DOHH2 (cell line): Measurements from ENCODE around the gene TANC2.

Experiments
- H3F3A ChIP-seq: fragments of 200-600 bp; sonication (generic), shearing (Covaris generic); 2 replicates; pipeline ENCODE4 v1.6.0; 2016; ENCODE audit warnings: antibody characterized with exemption, mild to moderate bottlenecking; ENCODE audit not compliant: control insufficient read depth, insufficient read depth
- H3K27ac ChIP-seq: fragments of 200-600 bp; sonication (generic); 2 replicates; pipeline ENCODE4 v1.5.1; 2014; ENCODE audit warnings: low read depth, mild to moderate bottlenecking, low read length, moderate library complexity
- H3K27me3 ChIP-seq: fragments of 200-600 bp; sonication (generic); 2 replicates; pipeline ENCODE4 v1.6.1; 2014; ENCODE audit warnings: mild to moderate bottlenecking, low read length, mixed read lengths; ENCODE audit not compliant: control insufficient read depth
- H3K36me3 ChIP-seq: fragments of 200-600 bp; sonication (generic); 2 replicates; pipeline ENCODE4 v1.6.1; 2014; ENCODE audit warnings: mild to moderate bottlenecking, low read length, moderate library complexity, mixed read lengths; ENCODE audit not compliant: control insufficient read depth
- H3K4me1 ChIP-seq: fragments of 200-600 bp; sonication (generic); 2 replicates; pipeline ENCODE4 v1.6.1; 2014; ENCODE audit warnings: mild to moderate bottlenecking, low read length, mixed read lengths; ENCODE audit not compliant: control insufficient read depth
- H3K4me2 ChIP-seq: fragments of 200-600 bp; sonication (generic); 2 replicates; pipeline ENCODE4 v1.6.0; 2014; ENCODE audit warnings: mild to moderate bottlenecking, low read length, moderate library complexity
- H3K4me3 ChIP-seq: fragments of 200-600 bp; sonication (generic); 2 replicates; pipeline ENCODE4 v1.5.1; 2014; ENCODE audit warnings: mild to moderate bottlenecking, low read length, mixed read lengths
- H3K79me2 ChIP-seq: fragments of 200-600 bp; sonication (generic); 2 replicates; pipeline ENCODE4 v1.6.1; 2014; ENCODE audit warnings: mild to moderate bottlenecking, low read length, mixed read lengths; ENCODE audit not compliant: control insufficient read depth
- H3K9me2 ChIP-seq: fragments of 200-600 bp; sonication (generic); replicated peaks from 2 replicates; pipeline ENCODE4 v1.6.1; 2014; ENCODE audit warnings: mild to moderate bottlenecking, low read length, mixed read lengths; ENCODE audit not compliant: control insufficient read depth
- H3K9me3 ChIP-seq: fragments of 200-600 bp; sonication (generic); 2 replicates; pipeline ENCODE4 v1.6.1; 2014; ENCODE audit warnings: antibody characterized with exemption, low read length, mixed read lengths; ENCODE audit not compliant: control insufficient read depth, insufficient read depth
- H4K20me1 ChIP-seq: fragments of 200-600 bp; sonication (generic); 2 replicates; pipeline ENCODE4 v1.6.0; 2014; ENCODE audit warnings: low read depth, mild to moderate bottlenecking, antibody characterized with exemption, low read length, moderate library complexity; ENCODE audit not compliant: control insufficient read depth, insufficient read depth
- EZH2phosphoT487 ChIP-seq: fragments of 200-600 bp; sonication (generic); IDR thresholded peaks from 2 replicates; pipeline ENCODE4 v1.6.1; 2017; ENCODE audit warnings: borderline replicate concordance, mild to moderate bottlenecking, antibody characterized with exemption, low read length, moderate library complexity, mixed read lengths
- TF ChIP-seq, protein P1 (sequence below): fragments of 200-600 bp; sonication (generic); IDR thresholded peaks from one replicate; pipeline ENCODE4 v1.5.1; 2014; ENCODE audit warnings: antibody characterized with exemption, mild to moderate bottlenecking, low read depth, low read length; ENCODE audit not compliant: poor library complexity, severe bottlenecking

Gene TANC2

DNA sequence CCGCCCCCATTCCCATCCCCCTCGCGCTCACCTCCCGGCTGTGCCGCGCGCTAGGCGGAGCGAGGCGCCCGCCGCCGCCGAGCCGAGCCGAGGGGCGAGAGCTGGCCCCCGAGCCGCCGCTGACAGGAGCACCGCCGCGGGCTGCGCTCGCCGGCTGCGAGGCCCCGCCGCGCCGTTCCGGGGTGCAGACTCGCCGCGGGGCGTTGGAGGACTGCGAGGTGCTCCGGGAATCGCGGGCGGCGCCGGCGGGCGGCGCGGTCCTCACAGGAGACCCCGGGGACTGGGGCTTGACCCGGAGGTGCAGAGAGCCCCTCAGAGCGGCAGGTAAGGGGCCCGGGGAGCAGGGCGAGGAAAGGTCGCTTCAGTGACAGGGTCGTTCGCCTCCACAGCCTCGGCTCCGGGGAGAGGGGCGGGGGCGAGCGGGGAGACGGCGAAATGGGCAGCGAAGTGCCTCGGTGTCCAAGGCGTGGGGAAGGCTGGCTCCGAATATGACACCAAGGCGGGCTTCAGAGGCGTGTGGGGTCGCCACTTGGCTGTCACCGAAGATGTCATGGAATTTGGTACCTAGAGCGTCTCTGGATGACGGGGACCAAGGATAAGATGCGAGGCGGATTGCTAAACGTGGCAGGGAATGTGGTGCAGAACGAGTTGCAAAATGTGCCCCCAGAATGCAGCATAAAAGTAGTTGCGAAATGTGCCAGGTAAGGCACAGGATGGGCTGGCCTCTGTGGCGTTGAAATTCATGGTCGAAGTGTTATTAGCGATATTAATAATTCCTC, 580 bp downstream of the TANC2 start:
- Histone ChIP-seq H3K36me3 (no peaks in the 10 kb centered on the region), H3K4me2 (peak overlapping the region; percentile 80), H3K27me3 (peaks cover 37% of the 10 kb centered on the region), H3K27ac (no peak overlapping the region), H3K4me1 (peaks cover 16% of the 10 kb centered on the region), H3K9me3 (no peaks in the 10 kb centered on the region), H3K4me3 (peak overlapping the region; percentile 80), H3K9me2 (no peaks in the 10 kb centered on the region), H3K79me2 (no peaks in the 10 kb centered on the region), H3F3A (peaks cover 3% of the 10 kb centered on the region; the same call in 1 of the 2 replicates), H4K20me1 (peaks cover 9% of the 10 kb centered on the region; the same call in 1 of the 2 replicates)
- TF ChIP-seq EZH2phosphoT487, result no peak
- TF ChIP-seq, protein P1, sequence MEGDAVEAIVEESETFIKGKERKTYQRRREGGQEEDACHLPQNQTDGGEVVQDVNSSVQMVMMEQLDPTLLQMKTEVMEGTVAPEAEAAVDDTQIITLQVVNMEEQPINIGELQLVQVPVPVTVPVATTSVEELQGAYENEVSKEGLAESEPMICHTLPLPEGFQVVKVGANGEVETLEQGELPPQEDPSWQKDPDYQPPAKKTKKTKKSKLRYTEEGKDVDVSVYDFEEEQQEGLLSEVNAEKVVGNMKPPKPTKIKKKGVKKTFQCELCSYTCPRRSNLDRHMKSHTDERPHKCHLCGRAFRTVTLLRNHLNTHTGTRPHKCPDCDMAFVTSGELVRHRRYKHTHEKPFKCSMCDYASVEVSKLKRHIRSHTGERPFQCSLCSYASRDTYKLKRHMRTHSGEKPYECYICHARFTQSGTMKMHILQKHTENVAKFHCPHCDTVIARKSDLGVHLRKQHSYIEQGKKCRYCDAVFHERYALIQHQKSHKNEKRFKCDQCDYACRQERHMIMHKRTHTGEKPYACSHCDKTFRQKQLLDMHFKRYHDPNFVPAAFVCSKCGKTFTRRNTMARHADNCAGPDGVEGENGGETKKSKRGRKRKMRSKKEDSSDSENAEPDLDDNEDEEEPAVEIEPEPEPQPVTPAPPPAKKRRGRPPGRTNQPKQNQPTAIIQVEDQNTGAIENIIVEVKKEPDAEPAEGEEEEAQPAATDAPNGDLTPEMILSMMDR, result no peak

DNA sequence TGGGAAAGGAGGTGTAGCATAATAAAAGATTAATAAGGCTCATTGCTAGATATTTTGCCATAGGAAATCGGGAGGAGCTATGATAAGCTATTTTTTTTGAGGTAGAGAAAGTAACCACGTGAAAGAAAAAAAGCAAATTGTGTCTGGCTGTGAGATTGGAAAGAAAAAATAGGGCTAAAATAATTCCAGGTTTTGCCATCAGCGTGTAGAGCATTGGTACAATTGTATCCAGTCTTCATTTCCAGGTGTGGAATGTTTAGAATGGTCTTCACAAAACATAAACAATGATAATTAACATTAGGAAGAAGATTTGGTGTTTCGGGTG, 1.1 kb downstream of the TANC2 start:
- TF ChIP-seq EZH2phosphoT487, result no peak
- Histone ChIP-seq H3K4me1 (peaks cover 16% of the 10 kb centered on the region), H3K9me3 (no peaks in the 10 kb centered on the region), H3K27ac (no peak overlapping the region), H3F3A (peaks cover 3% of the 10 kb centered on the region; the same call in 1 of the 2 replicates), H3K79me2 (no peaks in the 10 kb centered on the region), H3K4me2 (peak overlapping the region; percentile 80), H4K20me1 (peaks cover 9% of the 10 kb centered on the region; the same call in 1 of the 2 replicates), H3K4me3 (peak overlapping the region; percentile 80), H3K27me3 (peaks cover 37% of the 10 kb centered on the region), H3K9me2 (no peaks in the 10 kb centered on the region), H3K36me3 (no peaks in the 10 kb centered on the region)

DNA sequence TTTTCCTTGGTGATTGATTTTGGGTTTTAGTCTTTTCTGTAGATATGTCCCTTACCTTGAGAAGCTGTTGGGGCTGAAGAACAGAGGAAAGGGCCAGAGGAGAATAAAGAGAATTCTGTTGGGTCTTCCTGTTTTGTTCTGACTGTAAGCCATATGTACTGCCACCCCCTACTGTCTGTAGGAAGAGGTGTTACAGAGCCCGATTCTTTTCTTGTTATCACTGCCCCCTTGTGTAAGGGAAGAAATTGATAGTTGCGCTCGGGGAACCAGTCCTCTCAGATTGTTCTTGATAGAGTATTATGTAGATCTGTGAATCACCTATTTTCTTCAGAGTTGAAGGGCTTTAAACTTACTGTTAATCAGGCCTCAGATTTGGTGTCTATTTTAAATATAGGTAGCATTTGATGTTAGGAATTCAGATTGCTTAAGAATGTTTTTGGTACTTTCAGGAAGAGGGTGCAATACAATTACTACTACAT, 2.4 kb downstream of the TANC2 start:
- H3K79me2 ChIP-seq, result no peaks in the 10 kb centered on the region
- H3K36me3 ChIP-seq, result no peaks in the 10 kb centered on the region
- H3K4me2 ChIP-seq, result peak overlapping the region; percentile 40
- H3K4me3 ChIP-seq, result no peak overlapping the region; the same call in 1 of the 2 replicates
- H3K27me3 ChIP-seq, result peaks cover 32% of the 10 kb centered on the region
- no peaks in the 10 kb centered on the region for H3K9me3 ChIP-seq
- H3F3A ChIP-seq, result peaks cover 3% of the 10 kb centered on the region; the same call in 1 of the 2 replicates
- H3K27ac ChIP-seq, result no peak overlapping the region
- peaks cover 9% of the 10 kb centered on the region; the same call in 1 of the 2 replicates for H4K20me1 ChIP-seq
- TF ChIP-seq, protein P1, result peak; percentile 89
- no peak for TF ChIP-seq EZH2phosphoT487
- H3K9me2 ChIP-seq, result no peaks in the 10 kb centered on the region
- peaks cover 16% of the 10 kb centered on the region for H3K4me1 ChIP-seq

DNA sequence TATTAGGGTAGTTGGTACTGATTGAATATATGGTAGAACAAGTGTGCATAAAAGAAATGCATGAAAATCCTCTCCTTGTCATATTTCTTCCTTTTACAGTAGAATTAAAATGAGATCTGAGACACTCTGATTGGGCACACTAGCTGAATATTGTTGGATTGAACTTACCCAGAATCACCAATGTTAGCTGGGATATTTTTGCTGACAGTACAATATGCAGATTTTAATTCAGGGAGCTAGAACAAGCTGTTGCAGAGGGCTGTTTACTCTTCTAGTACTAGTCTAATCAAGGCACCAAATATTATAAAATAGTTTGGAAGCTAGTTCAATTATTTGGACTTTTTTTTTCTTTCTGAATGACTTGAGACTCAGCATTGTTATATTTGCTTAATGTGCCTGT, 4.6 kb downstream of the TANC2 start:
- H3K9me2 ChIP-seq, result no peaks in the 10 kb centered on the region
- no peak overlapping the region for H3K4me3 ChIP-seq
- peaks cover 9% of the 10 kb centered on the region; the same call in 1 of the 2 replicates for H4K20me1 ChIP-seq
- no peaks in the 10 kb centered on the region for H3K79me2 ChIP-seq
- H3F3A ChIP-seq, result peaks cover 3% of the 10 kb centered on the region; the same call in 1 of the 2 replicates
- H3K9me3 ChIP-seq, result no peaks in the 10 kb centered on the region
- H3K4me1 ChIP-seq, result peaks cover 13% of the 10 kb centered on the region
- no peak for TF ChIP-seq EZH2phosphoT487
- TF ChIP-seq, protein P1, result no peak
- peaks cover 24% of the 10 kb centered on the region for H3K27me3 ChIP-seq
- no peak overlapping the region for H3K27ac ChIP-seq
- no peaks in the 10 kb centered on the region for H3K36me3 ChIP-seq
- H3K4me2 ChIP-seq, result no peak overlapping the region
